Measurements from ENCODE around the gene TALDO1.
"Not testable (repeated sequence)": the region's sequence is repeated elsewhere in the genome, so short reads cannot be mapped to it uniquely, and the experiment has no call there.

DNA sequence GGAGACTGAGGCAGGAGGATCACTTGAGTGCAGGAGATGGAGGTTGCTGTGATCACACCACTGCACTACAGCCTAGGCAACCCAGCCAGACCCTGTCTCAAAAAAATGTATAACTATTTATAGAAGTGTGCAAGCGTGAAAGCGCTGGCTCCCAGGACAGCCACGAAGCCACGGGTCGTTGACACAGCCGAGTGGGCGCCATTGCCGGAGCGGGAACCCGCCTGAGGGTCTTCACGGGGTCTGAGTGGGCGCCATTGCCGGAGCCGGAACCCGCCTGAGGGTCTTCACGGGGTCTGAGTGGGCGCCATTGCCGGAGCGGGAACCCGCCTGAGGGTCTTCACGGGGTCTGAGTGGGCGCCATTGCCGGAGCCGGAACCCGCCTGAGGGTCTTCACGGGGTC lies 12.7 kb upstream of the TALDO1 start:
- TF ChIP-seq, protein P1, sequence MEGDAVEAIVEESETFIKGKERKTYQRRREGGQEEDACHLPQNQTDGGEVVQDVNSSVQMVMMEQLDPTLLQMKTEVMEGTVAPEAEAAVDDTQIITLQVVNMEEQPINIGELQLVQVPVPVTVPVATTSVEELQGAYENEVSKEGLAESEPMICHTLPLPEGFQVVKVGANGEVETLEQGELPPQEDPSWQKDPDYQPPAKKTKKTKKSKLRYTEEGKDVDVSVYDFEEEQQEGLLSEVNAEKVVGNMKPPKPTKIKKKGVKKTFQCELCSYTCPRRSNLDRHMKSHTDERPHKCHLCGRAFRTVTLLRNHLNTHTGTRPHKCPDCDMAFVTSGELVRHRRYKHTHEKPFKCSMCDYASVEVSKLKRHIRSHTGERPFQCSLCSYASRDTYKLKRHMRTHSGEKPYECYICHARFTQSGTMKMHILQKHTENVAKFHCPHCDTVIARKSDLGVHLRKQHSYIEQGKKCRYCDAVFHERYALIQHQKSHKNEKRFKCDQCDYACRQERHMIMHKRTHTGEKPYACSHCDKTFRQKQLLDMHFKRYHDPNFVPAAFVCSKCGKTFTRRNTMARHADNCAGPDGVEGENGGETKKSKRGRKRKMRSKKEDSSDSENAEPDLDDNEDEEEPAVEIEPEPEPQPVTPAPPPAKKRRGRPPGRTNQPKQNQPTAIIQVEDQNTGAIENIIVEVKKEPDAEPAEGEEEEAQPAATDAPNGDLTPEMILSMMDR (IDR thresholded peaks at IDR 0.05) = not testable (repeated sequence)
- not testable (repeated sequence) for TF ChIP-seq POLR2A (IDR thresholded peaks at IDR 0.05)

Data from testis (tissue), 2 donors.